NOMO-1 treated with DMSO at 0.1 percent for 48 hours (cell line): Measurements from ENCODE around the gene PIWIL4.
"Not testable (repeated sequence)": the region's sequence is repeated elsewhere in the genome, so short reads cannot be mapped to it uniquely, and the experiment has no call there.

Experiments used
- DNase-seq: peaks from one replicate; lab custom pipeline; 2025; ENCODE audit not compliant: unreplicated experiment; lab: John Stamatoyannopoulos, UW

The PIWIL4 gene

GRCh38 chr11:94546886-94547285, 20.3 kb upstream of the PIWIL4 start:
- DNase-seq: peak; percentile 33

DNA sequence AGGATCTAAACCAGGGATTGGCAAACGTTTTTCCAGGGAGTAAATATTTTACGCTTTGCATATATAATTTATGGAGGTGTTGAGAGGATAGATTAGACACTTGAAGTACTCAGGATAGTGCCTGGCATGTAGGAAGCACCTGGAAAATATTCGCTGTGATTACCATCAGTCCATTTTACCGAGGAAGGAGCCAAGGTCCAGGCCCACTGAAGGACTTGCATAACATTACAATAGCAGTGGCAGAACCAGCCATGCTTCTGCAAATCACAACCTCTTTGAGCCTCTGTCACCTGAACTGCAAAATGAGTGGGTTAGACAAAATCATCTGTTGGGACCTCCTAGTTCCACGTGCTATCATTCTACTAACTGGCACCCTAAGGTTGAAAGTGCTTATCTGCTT, 18.0 kb upstream of the PIWIL4 start:
- DNase-seq: peak; percentile 39

DNA sequence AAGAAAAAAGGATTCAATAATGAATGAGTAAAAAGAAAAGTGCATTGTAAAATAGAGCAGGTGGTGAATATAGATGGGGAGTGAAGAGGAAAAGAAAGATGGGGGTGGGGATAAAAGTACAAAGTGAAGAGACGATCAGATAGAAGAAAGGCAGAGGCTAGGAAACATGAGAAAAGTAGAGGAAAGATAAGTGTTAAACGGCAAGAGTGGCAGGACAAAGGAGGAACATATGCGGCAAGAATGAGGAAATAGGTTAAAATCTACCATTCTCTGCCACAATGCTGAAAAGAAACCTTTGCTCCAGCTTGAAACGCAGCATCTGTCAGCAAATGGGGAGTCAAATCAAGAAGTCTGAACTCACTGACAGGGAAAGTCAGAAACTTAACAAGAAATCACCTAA, 16.7 kb upstream of the PIWIL4 start:
- peak; percentile 59 for DNase-seq

DNA sequence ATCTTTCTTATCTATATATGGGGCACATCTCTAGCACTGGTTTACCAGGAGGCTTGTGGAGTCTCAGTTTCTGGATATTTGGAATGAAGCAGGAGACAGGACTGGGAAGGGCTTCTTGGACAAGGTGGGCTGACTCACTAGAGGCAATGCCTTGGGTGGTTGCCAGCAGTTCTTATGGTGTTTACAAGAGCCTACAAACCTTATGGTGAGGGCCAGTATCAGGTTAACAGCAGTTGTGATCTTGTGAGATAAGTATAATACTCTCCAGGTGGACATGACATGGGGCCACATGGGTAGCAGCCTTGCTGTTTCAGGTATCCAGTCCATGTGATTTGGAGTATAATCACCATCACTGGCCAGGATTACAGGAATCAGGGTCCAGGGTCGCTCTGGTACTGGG, 13.2 kb upstream of the PIWIL4 start:
- DNase-seq: no peak

- not testable (repeated sequence) for DNase-seq
These were observed 11.3 kb upstream of the PIWIL4 start for GRCh38 chr11:94555752-94556329.

- no peak for DNase-seq
These were observed 9.7 kb upstream of the PIWIL4 start for GRCh38 chr11:94557421-94557820.

DNA sequence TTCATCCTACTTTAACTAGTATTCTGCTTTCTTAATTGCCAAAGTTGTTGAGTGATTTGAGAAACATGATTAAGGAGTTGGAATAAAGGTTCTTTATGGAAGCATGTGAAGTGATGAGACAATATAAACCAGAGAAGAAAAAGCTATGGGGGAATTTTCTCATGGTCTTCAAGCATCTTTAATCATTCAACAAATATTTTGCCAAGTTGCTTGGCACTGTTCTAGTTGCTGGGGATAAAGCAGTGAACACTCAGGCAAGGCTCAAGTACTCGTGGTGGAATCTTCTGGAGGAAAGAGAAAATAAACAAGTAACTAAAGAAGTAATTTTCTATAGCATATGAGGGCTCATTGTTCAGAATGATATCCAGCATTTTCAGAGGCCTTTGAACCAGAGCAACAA, 9.2 kb upstream of the PIWIL4 start:
- no peak for DNase-seq

DNA sequence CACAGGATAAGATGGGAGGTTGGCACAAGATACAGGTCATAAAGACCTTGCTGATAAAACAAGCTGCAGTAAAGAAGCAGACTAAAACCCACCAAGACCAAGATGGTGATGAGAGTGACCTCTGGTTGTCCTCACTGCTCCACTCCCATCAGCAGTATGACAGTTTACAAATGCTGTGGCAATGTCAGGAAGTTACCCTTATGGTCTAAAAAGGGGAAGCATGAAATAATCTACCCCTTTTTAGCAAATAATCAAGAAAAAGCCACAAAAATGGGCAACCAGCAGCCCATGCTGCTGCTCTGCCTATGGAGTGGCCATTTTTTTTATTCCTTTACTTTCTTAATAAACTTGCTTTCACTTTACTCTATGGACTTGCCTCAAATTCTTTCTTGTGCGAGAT, 8.7 kb upstream of the PIWIL4 start:
- DNase-seq: peak; percentile 91

DNA sequence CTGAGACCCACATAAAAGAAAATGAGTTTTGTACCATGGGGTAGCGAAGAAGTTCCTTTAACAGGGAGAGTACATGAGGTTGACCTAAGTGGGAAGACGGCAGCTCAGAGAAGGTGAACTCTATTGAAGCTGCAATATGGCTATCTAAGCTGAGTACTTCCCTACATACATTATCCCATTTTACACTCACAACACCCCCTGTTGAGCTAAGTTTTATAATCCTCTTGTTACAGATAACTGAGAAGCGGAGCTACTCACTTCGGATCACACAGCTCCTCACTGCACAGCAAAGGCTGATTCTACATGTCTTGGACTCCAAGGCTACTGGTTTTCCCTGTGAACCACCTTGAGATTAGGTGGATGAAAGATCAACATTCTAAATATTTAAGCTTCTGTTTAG, 8.2 kb upstream of the PIWIL4 start:
- DNase-seq: no peak

- no peak for DNase-seq
These were observed 7.8 kb upstream of the PIWIL4 start for GRCh38 chr11:94559361-94559760.

DNA sequence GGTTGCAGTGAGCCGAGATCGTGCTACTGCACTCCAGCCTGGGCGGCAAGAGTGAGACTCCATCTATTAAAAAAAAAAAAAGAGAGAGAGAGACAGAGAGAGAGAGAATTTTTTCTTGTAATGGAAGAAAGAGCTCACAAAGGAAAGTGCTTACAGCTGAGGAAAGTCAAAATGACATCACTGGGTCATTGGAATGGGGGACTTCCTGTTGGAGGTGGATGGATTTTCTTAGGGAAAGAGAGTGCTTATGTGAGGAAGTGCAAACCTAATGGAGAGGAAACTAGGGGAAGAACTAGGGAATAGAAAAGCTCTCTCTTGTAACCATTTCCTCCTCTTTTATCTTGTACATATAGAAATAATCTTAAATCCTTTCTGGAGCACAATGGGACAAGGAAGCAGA, 6.3 kb upstream of the PIWIL4 start:
- no peak for DNase-seq

DNA sequence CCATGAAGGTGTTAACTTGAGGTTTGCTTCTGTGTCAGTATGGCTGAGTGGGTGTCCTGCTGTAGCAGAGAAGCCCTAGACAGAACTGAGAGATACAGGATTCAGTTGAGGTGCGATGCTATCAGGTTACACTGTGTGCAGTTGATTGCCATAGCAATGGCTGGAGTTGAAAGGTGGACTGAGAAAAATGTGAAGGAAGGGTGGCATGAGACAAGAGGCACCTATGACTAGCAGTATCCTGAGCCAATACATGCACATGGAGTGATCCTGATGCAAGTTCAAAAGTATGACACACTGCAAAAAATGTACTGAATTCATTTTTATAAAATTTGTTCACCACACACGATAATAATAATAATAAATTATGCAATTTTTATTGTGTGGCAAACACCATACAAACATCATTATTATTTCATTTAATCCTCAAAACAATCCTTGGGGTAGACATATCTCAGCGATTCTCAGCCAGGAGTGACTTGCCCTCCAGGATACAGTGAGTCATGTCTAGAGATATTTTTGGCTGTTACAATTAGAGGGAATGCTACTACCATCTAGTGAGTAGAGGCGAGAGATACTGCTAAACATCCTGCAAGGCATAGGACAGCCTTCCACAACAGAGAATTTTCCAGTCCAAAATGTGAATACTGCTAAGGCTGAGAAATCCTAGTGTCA, 3.9 kb upstream of the PIWIL4 start:
- DNase-seq: no peak

- no peak for DNase-seq
These were observed 3.2 kb upstream of the PIWIL4 start for GRCh38 chr11:94563848-94564467.

DNA sequence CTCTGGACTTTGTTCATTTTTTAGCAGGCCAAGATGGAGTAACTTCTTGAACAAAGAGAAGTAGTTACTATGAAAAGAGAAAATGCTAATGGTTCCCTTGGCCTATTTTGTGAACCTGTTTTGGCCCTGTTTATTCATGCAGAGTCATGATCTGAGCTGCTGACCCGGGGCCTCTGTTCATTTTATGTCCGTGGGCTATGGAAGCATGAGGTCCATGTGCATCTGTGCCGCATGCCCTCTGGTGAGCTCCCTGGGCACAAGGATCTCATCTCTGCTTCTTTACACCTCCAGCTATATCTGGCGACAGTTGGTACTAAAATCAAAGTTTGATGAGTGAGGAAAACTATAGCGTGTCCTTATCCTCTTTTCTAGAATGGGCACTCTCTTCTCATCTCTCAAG, 1.0 kb downstream of the PIWIL4 start:
- no peak for DNase-seq

DNA sequence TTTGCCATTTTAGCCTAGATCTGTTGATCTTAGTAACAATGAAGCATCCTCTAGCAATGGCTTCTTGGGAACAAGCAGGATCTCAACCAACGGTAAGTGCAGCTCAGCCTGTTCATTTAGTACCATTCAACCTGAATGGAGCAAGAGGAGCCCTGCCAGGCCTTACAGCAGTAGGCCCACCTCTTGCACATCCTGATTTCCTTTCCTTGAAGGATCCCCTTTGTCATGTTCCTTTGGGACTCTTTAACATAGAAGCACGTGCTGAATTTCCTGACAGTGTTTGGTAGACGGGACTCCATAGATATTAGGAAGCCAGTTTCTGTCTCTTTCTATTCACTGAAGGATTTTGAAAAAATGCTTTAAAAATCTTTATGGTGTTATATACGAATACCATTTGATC, 1.5 kb downstream of the PIWIL4 start:
- DNase-seq: no peak

DNA sequence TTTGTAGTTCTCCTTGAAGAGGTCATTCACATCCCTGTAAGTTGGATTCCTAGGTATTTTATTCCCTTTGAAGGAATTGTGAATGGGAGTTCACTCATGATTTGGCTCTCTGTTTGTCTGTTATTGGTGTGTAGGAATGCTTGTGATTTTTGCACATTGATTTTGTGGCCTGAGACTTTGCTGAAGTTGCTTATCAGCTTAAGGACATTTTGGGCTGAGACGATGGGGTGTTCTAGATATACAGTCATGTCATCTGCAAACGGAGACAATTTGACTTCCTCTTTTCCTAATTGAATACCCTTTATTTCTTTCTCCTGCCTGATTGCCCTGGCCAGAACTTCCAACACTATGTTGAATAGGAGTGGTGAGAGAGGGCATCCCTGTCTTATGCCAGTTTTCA, 5.8 kb downstream of the PIWIL4 start:
- DNase-seq: peak; percentile 11

- DNase-seq: peak; percentile 98
These were observed 7.2 kb downstream of the PIWIL4 start for GRCh38 chr11:94574193-94574961.

DNA sequence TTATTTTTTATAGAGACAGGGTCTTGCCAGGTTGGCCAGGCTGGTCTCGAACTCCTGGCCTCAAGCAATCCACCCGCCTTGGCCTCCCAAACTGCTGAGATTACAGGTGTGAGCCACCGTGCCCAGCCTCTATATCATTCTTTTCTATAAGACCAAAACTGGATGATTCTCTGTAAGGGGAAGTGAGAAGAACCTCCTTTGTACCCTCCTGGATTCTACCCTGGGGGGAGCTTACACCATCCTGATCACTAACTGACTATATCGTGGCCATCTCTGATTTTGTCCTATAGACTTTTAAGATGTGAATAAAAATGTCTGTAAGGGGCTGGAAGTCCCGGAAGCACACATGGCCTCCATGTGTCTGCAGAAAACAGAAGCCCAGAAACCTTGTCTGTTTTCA, 9.1 kb downstream of the PIWIL4 start:
- DNase-seq: peak; percentile 45

- DNase-seq: no peak
These were observed 10.7 kb downstream of the PIWIL4 start for GRCh38 chr11:94577841-94578240.

DNA sequence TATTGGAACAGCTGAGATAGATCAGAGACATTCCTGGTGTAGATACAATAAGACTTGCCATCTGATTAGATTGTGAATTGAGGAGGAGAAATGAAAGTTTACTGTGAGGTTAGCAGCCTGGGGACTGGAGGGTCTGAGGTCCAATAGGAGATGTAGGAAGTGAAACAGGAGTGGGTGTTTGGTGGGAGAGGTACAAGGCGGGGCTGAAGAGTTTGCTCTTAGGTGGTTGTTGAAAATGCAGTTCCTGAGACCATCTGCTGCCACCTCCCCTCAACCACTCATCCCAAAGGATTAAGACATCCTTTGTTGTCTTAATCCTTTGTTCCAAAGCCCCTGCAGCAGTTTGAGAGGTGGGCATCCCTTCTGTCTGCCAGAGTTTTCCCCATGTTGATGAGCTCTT, 14.8 kb downstream of the PIWIL4 start:
- peak; percentile 87 for DNase-seq

GRCh38 chr11:94583213-94583865, 16.2 kb downstream of the PIWIL4 start:
- peak; percentile 6 for DNase-seq
